Measurements from ENCODE around the gene SMYD2.

The SMYD2 gene

GRCh38 chr1:214330715-214331114 is 49.8 kb downstream of the SMYD2 start:
- no CpG with 5 or more reads among the region's 12 CpGs for WGBS (ENCODE audit: insufficient coverage, insufficient read length)
- Histone ChIP-seq H3K27ac (ENCODE audit: low read length) (no peak overlapping the region), H3K9me3 (ENCODE audit: control insufficient read depth, insufficient read depth, low read length) (no peaks in the 10 kb centered on the region), H3K27me3 (ENCODE audit: control insufficient read depth, insufficient read depth, low read length) (no peaks in the 10 kb centered on the region), H3K4me3 (ENCODE audit: low read length) (no peak overlapping the region), H3K36me3 (ENCODE audit: control insufficient read depth, insufficient read depth, low read length) (0 out of 2 replicates have a peak, but pooled peaks cover 2% of the 10 kb centered on the region), H3K4me1 (ENCODE audit: control insufficient read depth, insufficient read depth, low read length) (peaks cover 2% of the 10 kb centered on the region)
- DNase-seq (ENCODE audit: low read depth, low spot score), result no peak

GRCh38 chr1:214331180-214331579 is 50.2 kb downstream of the SMYD2 start:
- no peak overlapping the region for H3K27ac ChIP-seq (ENCODE audit: low read length)
- H3K36me3 ChIP-seq (ENCODE audit: control insufficient read depth, insufficient read depth, low read length), result 0 out of 2 replicates have a peak, but pooled peaks cover 2% of the 10 kb centered on the region
- no peaks in the 10 kb centered on the region for H3K9me3 ChIP-seq (ENCODE audit: control insufficient read depth, insufficient read depth, low read length)
- no peak for DNase-seq (ENCODE audit: low read depth, low spot score)
- no peak overlapping the region for H3K4me3 ChIP-seq (ENCODE audit: low read length)
- H3K4me1 ChIP-seq (ENCODE audit: control insufficient read depth, insufficient read depth, low read length), result peaks cover 2% of the 10 kb centered on the region
- no CpG with 5 or more reads among the region's 1 CpG for WGBS (ENCODE audit: insufficient coverage, insufficient read length)
- no peaks in the 10 kb centered on the region for H3K27me3 ChIP-seq (ENCODE audit: control insufficient read depth, insufficient read depth, low read length)

- no peak overlapping the region for H3K27ac ChIP-seq (ENCODE audit: low read length)
- no CpG with 5 or more reads among the region's 9 CpGs for WGBS (ENCODE audit: insufficient coverage, insufficient read length)
- H3K4me3 ChIP-seq (ENCODE audit: low read length), result no peak overlapping the region
- peaks cover 2% of the 10 kb centered on the region for H3K4me1 ChIP-seq (ENCODE audit: control insufficient read depth, insufficient read depth, low read length)
- no peaks in the 10 kb centered on the region for H3K27me3 ChIP-seq (ENCODE audit: control insufficient read depth, insufficient read depth, low read length)
- no peaks in the 10 kb centered on the region for H3K9me3 ChIP-seq (ENCODE audit: control insufficient read depth, insufficient read depth, low read length)
- no peak for DNase-seq (ENCODE audit: low read depth, low spot score)
- H3K36me3 ChIP-seq (ENCODE audit: control insufficient read depth, insufficient read depth, low read length), result 0 out of 2 replicates have a peak, but pooled peaks cover 2% of the 10 kb centered on the region
These were observed 51.0 kb downstream of the SMYD2 start for GRCh38 chr1:214331827-214332423.

GRCh38 chr1:214332946-214333798 is 52.2 kb downstream of the SMYD2 start:
- H3K36me3 ChIP-seq (ENCODE audit: control insufficient read depth, insufficient read depth, low read length), result 0 out of 2 replicates have a peak, but pooled peaks cover 2% of the 10 kb centered on the region
- H3K27me3 ChIP-seq (ENCODE audit: control insufficient read depth, insufficient read depth, low read length), result no peaks in the 10 kb centered on the region
- no peak overlapping the region for H3K4me3 ChIP-seq (ENCODE audit: low read length)
- no peak overlapping the region for H3K27ac ChIP-seq (ENCODE audit: low read length)
- no peaks in the 10 kb centered on the region for H3K9me3 ChIP-seq (ENCODE audit: control insufficient read depth, insufficient read depth, low read length)
- H3K4me1 ChIP-seq (ENCODE audit: control insufficient read depth, insufficient read depth, low read length), result peaks cover 2% of the 10 kb centered on the region
- no peak for DNase-seq (ENCODE audit: low read depth, low spot score)
- WGBS (ENCODE audit: insufficient coverage, insufficient read length), result no CpG with 5 or more reads among the region's 6 CpGs

- no CpG with 5 or more reads among the region's 4 CpGs for WGBS (ENCODE audit: insufficient coverage, insufficient read length)
These were observed 54.6 kb downstream of the SMYD2 start for GRCh38 chr1:214335567-214335966.

GRCh38 chr1:214337015-214337414 is 56.1 kb downstream of the SMYD2 start:
- Histone ChIP-seq H3K36me3 (ENCODE audit: control insufficient read depth, insufficient read depth, low read length) (0 out of 2 replicates have a peak, but pooled peaks cover 2% of the 10 kb centered on the region), H3K27ac (ENCODE audit: low read length) (no peak overlapping the region), H3K4me3 (ENCODE audit: low read length) (no peak overlapping the region), H3K27me3 (ENCODE audit: control insufficient read depth, insufficient read depth, low read length) (no peaks in the 10 kb centered on the region), H3K9me3 (ENCODE audit: control insufficient read depth, insufficient read depth, low read length) (no peaks in the 10 kb centered on the region), H3K4me1 (ENCODE audit: control insufficient read depth, insufficient read depth, low read length) (peaks cover 2% of the 10 kb centered on the region)
- WGBS (ENCODE audit: insufficient coverage, insufficient read length), result no CpG with 5 or more reads among the region's 2 CpGs
- DNase-seq (ENCODE audit: low read depth, low spot score), result no peak

More at GRCh38 chr1:214335567-214335966, 54.6 kb downstream of the SMYD2 start:
- Histone ChIP-seq H3K36me3 (ENCODE audit: control insufficient read depth, insufficient read depth, low read length) (0 out of 2 replicates have a peak, but pooled peaks cover 2% of the 10 kb centered on the region), H3K27ac (ENCODE audit: low read length) (no peak overlapping the region), H3K27me3 (ENCODE audit: control insufficient read depth, insufficient read depth, low read length) (no peaks in the 10 kb centered on the region), H3K4me3 (ENCODE audit: low read length) (no peak overlapping the region), H3K4me1 (ENCODE audit: control insufficient read depth, insufficient read depth, low read length) (peaks cover 2% of the 10 kb centered on the region), H3K9me3 (ENCODE audit: control insufficient read depth, insufficient read depth, low read length) (no peaks in the 10 kb centered on the region)
- DNase-seq (ENCODE audit: low read depth, low spot score), result no peak

GRCh38 chr1:214337511-214337910 is 56.6 kb downstream of the SMYD2 start:
- no peak overlapping the region for H3K27ac ChIP-seq (ENCODE audit: low read length)
- no CpG with 5 or more reads among the region's 6 CpGs for WGBS (ENCODE audit: insufficient coverage, insufficient read length)
- H3K4me3 ChIP-seq (ENCODE audit: low read length), result no peak overlapping the region

GRCh38 chr1:214338212-214338611 is 57.3 kb downstream of the SMYD2 start:
- peaks cover 2% of the 10 kb centered on the region for H3K4me1 ChIP-seq (ENCODE audit: control insufficient read depth, insufficient read depth, low read length)
- WGBS (ENCODE audit: insufficient coverage, insufficient read length), result no CpG with 5 or more reads among the region's 4 CpGs
- H3K9me3 ChIP-seq (ENCODE audit: control insufficient read depth, insufficient read depth, low read length), result no peaks in the 10 kb centered on the region
- no peak overlapping the region for H3K27ac ChIP-seq (ENCODE audit: low read length)
- no peak for DNase-seq (ENCODE audit: low read depth, low spot score)
- 0 out of 2 replicates have a peak, but pooled peaks cover 2% of the 10 kb centered on the region for H3K36me3 ChIP-seq (ENCODE audit: control insufficient read depth, insufficient read depth, low read length)
- H3K27me3 ChIP-seq (ENCODE audit: control insufficient read depth, insufficient read depth, low read length), result no peaks in the 10 kb centered on the region
- H3K4me3 ChIP-seq (ENCODE audit: low read length), result no peak overlapping the region

More at GRCh38 chr1:214337511-214337910, 56.6 kb downstream of the SMYD2 start:
- H3K36me3 ChIP-seq (ENCODE audit: control insufficient read depth, insufficient read depth, low read length), result 0 out of 2 replicates have a peak, but pooled peaks cover 2% of the 10 kb centered on the region
- no peaks in the 10 kb centered on the region for H3K9me3 ChIP-seq (ENCODE audit: control insufficient read depth, insufficient read depth, low read length)
- no peaks in the 10 kb centered on the region for H3K27me3 ChIP-seq (ENCODE audit: control insufficient read depth, insufficient read depth, low read length)
- no peak for DNase-seq (ENCODE audit: low read depth, low spot score)
- peaks cover 2% of the 10 kb centered on the region for H3K4me1 ChIP-seq (ENCODE audit: control insufficient read depth, insufficient read depth, low read length)

GRCh38 chr1:214341459-214341858 is 60.5 kb downstream of the SMYD2 start:
- H3K27me3 ChIP-seq (ENCODE audit: control insufficient read depth, insufficient read depth, low read length), result no peaks in the 10 kb centered on the region
- no peak overlapping the region for H3K4me3 ChIP-seq (ENCODE audit: low read length)
- DNase-seq (ENCODE audit: low read depth, low spot score), result no peak
- H3K4me1 ChIP-seq (ENCODE audit: control insufficient read depth, insufficient read depth, low read length), result no peaks in the 10 kb centered on the region
- no peaks in the 10 kb centered on the region for H3K9me3 ChIP-seq (ENCODE audit: control insufficient read depth, insufficient read depth, low read length)
- H3K36me3 ChIP-seq (ENCODE audit: control insufficient read depth, insufficient read depth, low read length), result no peaks in the 10 kb centered on the region
- no CpG with 5 or more reads among the region's 3 CpGs for WGBS (ENCODE audit: insufficient coverage, insufficient read length)
- H3K27ac ChIP-seq (ENCODE audit: low read length), result no peak overlapping the region

GRCh38 chr1:214341932-214342331 is 61.0 kb downstream of the SMYD2 start:
- no CpG with 5 or more reads among the region's 3 CpGs for WGBS (ENCODE audit: insufficient coverage, insufficient read length)
- Histone ChIP-seq H3K9me3 (ENCODE audit: control insufficient read depth, insufficient read depth, low read length) (no peaks in the 10 kb centered on the region), H3K27me3 (ENCODE audit: control insufficient read depth, insufficient read depth, low read length) (no peaks in the 10 kb centered on the region), H3K27ac (ENCODE audit: low read length) (no peak overlapping the region), H3K4me1 (ENCODE audit: control insufficient read depth, insufficient read depth, low read length) (no peaks in the 10 kb centered on the region), H3K36me3 (ENCODE audit: control insufficient read depth, insufficient read depth, low read length) (no peaks in the 10 kb centered on the region), H3K4me3 (ENCODE audit: low read length) (no peak overlapping the region)
- DNase-seq (ENCODE audit: low read depth, low spot score), result no peak

Data from iPS DF 6.9 (cell line).